Stomach (tissue), 9 donors: ENCODE measurements around the gene RIPK1. TPM values are rescaled to one million over a fixed set of nuclear protein-coding genes. Genes with fewer than 3 reads are reported as not detected.
"Not testable (repeated sequence)": the region's sequence is repeated elsewhere in the genome, so short reads cannot be mapped to it uniquely, and the experiment has no call there.

ENCODE experiments used
- DNase-seq, 2 donors: peaks; one replicate each; pipeline versions ENCODE4 v3.0.0 to v3.0.0-alpha.2; 2013 to 2019
- H3K27ac ChIP-seq, 5 donors: fragments of 200-600 bp in 4 of 5; sonication (generic) in 4 of 5; one replicate each; pipeline ENCODE4 v1.5.1; 2013 to 2019; ENCODE audit warnings: mild to moderate bottlenecking in 1 of 5, moderate library complexity in 1 of 5
- H3K27me3 ChIP-seq, 3 donors: fragments of 200-600 bp; sonication (generic); one replicate each; pipeline ENCODE4 v1.5.1; 2017 to 2019; ENCODE audit warnings: mixed run types in 1 of 3
- H3K36me3 ChIP-seq, 4 donors: fragments of 200-600 bp; sonication (generic); 1 replicate in 3 of 4; 2 replicates in 1 of 4; pipeline ENCODE4 v1.5.1; 2016 to 2019
- H3K4me1 ChIP-seq, 4 donors: fragments of 200-600 bp; sonication (generic); one replicate each; pipeline ENCODE4 v1.5.1; 2016 to 2019
- H3K4me3 ChIP-seq, 4 donors: fragments of 200-600 bp; sonication (generic) in 3 of 4; one replicate each; pipeline ENCODE4 v1.5.1; 2016 to 2019; ENCODE audit warnings: mild to moderate bottlenecking in 1 of 4
- H3K9me3 ChIP-seq, 4 donors: fragments of 200-600 bp; sonication (generic); one replicate each; pipeline ENCODE4 v1.5.1; 2016 to 2019
- EP300 ChIP-seq: sonication (generic); formaldehyde crosslinking; IDR thresholded peaks from one replicate; pipeline ENCODE4 v1.6.1; 2017; ENCODE audit warnings: antibody characterized with exemption
- POLR2A ChIP-seq, 4 donors: fragments of 450-650 bp; IDR thresholded peaks; one replicate each; pipeline ENCODE4 v1.6.1; 2016; ENCODE audit warnings: antibody characterized with exemption in 4 of 4, control low read depth in 2 of 4, mild to moderate bottlenecking in 1 of 4, moderate library complexity in 1 of 4
- POLR2AphosphoS5 ChIP-seq, 3 donors: sonication (generic); formaldehyde crosslinking; IDR thresholded peaks; one replicate each; pipeline ENCODE4 v1.6.1; 2016; ENCODE audit warnings: antibody characterized with exemption in 3 of 3
- WGBS, 5 donors: extraction: QIAGEN DNeasy Blood & Tissue Kit in 3 of 5; methylation state at CpG; one replicate each; pipeline versions ENCODE4 v1.1.5 to v1.1.7; 2013 to 2018; 5-methylcytosine and 5-hydroxymethylcytosine counted together
- intact Hi-C: fragments of 100-400 bp; cut with DNase I; formaldehyde crosslinking; loops from one replicate; pipeline ENCODE4 v1.15.1; 2023; ENCODE audit warnings: low total_unique reads
- polyA plus RNA-seq, 3 donors: library from polyadenylated mRNA; stranded (reverse); fragments of 200-250 nt; gene quantifications; one replicate each; pipeline ENCODE4 v1.2.3, GENCODE V29; 2013
- total RNA-seq, 5 donors: library from RNA; depleted of rRNA; stranded (reverse); fragments of >200 nt; gene quantifications; one replicate each; pipeline versions ENCODE4 v1.1.0 to v1.2.3, GENCODE V29; 2014 to 2016
- TF ChIP-seq, protein P1 (sequence below), 7 experiments: fragments of 450-650 bp in 4 of 7; fragments of 200-600 bp in 3 of 7; sonication (generic) in 3 of 7; IDR thresholded peaks; one replicate each; pipeline ENCODE4 v1.5.1; 2016 to 2019; ENCODE audit warnings: antibody characterized with exemption in 7 of 7, control low read depth in 2 of 7, mild to moderate bottlenecking in 1 of 7
- donor health status: healthy with polysubstance abuse.
- donor health status: Bipolar disorder and iron deficiency.
- donor health status: healthy.

The RIPK1 gene
- total and polyA plus RNA-seq, 8 donors: 4.9 to 25.5 (median 15.9) TPM

DNA sequence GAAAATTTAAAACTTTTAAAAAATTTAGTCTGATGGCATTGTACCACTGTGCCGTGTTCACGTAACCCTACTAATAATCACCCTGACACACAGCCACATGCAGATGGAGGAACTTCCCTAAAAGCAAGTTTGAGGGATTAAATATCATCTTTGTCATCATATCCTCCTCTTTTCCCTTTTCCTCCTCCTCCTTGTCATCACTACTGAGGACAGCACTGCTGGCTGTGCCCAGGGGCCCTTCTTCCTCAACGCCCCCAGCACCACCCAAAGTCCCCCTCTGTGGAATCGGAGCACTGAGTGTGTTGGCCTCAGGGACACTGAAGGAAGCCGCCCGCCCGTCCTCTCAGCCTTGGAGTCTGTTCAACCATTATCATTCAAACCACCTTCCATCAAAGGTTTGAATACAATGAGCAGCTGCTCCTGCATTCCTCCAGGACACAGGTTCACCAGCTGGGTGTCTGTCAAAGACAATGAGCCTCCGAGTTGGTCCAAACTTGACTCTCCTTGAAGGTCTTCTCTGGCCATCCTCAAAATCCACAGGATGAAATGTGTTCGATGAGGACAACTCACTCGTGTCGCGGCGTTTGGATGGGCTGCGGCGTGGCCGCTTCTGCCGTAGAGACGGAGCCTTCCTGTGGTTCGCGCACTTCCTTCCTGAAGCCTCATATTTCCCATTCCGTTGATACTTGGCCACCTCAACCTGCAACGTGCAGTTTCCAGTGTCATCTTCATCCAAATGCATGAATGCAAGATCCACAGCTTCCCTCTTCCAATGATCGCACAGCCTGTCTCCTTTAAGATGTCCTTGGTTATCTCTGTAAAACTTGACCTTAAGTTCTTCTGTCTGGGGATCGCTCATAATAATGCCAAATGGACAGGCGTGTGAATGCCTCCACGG is 45.3 kb upstream of the RIPK1 start:
- no peak for TF ChIP-seq POLR2A (IDR thresholded peaks at IDR 0.05)
- TF ChIP-seq POLR2AphosphoS5 (IDR thresholded peaks at IDR 0.05): no peak
- TF ChIP-seq, protein P1, sequence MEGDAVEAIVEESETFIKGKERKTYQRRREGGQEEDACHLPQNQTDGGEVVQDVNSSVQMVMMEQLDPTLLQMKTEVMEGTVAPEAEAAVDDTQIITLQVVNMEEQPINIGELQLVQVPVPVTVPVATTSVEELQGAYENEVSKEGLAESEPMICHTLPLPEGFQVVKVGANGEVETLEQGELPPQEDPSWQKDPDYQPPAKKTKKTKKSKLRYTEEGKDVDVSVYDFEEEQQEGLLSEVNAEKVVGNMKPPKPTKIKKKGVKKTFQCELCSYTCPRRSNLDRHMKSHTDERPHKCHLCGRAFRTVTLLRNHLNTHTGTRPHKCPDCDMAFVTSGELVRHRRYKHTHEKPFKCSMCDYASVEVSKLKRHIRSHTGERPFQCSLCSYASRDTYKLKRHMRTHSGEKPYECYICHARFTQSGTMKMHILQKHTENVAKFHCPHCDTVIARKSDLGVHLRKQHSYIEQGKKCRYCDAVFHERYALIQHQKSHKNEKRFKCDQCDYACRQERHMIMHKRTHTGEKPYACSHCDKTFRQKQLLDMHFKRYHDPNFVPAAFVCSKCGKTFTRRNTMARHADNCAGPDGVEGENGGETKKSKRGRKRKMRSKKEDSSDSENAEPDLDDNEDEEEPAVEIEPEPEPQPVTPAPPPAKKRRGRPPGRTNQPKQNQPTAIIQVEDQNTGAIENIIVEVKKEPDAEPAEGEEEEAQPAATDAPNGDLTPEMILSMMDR (IDR thresholded peaks at IDR 0.05): no peak
- TF ChIP-seq EP300: no peak
- DNase-seq: no peak
- H3K4me1 ChIP-seq: peaks cover 11 to 74% (median 25%) of the 10 kb centered on the region in 4 donors
- no peaks in the 10 kb centered on the region for H3K27me3 ChIP-seq
- no peaks in the 10 kb centered on the region for H3K9me3 ChIP-seq
- H3K4me3 ChIP-seq: peak overlapping the region; percentile 44 to 53 (median 46)
- H3K27ac ChIP-seq: peak overlapping the region; percentile 72 to 91 (median 85)
- WGBS, 5 donors: 31 to 64% (median 52%) methylated on average over 26 of the region's 26 CpGs
- intact Hi-C loops: no loop called here
- peaks cover 6 to 26% (median 20%) of the 10 kb centered on the region in 4 donors for H3K36me3 ChIP-seq

DNA sequence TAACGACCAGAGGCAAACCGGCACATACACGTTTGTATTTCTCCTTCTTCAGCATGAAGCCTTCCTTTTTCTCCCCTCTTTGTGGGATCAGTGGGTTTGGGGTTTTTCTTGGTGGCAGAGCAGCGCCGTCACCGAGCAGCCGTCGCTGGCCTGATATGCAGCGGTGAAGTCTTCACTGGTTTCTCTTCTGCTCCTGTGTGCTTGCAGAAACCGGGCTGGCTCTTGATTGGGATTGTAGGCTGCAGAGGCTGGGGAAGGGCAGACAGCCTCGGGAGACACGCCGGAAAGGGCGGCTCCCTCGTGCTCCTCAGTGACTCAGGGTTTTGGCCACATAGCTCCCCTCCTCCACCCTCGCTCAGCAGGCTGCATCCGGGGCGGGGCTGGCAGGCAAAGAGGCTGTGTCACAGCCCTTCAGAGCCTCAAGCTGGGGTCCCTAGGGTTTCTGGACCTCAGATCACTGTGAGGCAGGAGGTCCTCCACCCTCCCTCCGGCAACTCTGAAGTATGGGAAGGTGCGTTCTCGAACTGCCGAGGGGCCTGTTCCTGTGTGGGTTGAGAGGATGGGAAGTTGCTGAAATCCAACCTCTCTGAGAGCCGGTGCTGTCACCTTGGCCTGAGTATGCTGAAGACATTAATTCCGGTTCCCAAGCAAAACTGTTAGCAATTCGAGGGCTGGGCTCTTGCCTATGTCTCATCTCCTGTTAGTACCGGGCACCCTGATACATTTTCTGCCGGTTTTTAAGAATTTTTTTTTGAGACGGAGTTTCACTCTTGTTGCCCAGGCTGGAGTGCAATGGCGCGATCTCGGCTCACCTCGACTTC is 44.4 kb upstream of the RIPK1 start:
- H3K9me3 ChIP-seq: no peaks in the 10 kb centered on the region
- intact Hi-C loops: no loop called here
- H3K4me1 ChIP-seq: peaks cover 11 to 80% (median 25%) of the 10 kb centered on the region in 4 donors
- no peaks in the 10 kb centered on the region for H3K27me3 ChIP-seq
- 22 to 43% (median 33%) methylated on average over 32 of the region's 32 CpGs for WGBS, 5 donors
- H3K27ac ChIP-seq: peak overlapping the region; percentile 72 to 91 (median 85)
- TF ChIP-seq POLR2AphosphoS5 (IDR thresholded peaks at IDR 0.05) (peak; percentile 60 to 95 (median 85)), POLR2A (IDR thresholded peaks at IDR 0.05) (peak in 2 of 4 donors; percentile 23 to 45), EP300 (no peak)
- TF ChIP-seq, protein P1 (IDR thresholded peaks at IDR 0.05): peak in 1 of 7 experiments; percentile 8
- peaks cover 6 to 20% (median 16%) of the 10 kb centered on the region in 4 donors for H3K36me3 ChIP-seq
- peak overlapping the region; percentile 44 to 53 (median 46) for H3K4me3 ChIP-seq
- peak; percentile 87 to 94 for DNase-seq

DNA sequence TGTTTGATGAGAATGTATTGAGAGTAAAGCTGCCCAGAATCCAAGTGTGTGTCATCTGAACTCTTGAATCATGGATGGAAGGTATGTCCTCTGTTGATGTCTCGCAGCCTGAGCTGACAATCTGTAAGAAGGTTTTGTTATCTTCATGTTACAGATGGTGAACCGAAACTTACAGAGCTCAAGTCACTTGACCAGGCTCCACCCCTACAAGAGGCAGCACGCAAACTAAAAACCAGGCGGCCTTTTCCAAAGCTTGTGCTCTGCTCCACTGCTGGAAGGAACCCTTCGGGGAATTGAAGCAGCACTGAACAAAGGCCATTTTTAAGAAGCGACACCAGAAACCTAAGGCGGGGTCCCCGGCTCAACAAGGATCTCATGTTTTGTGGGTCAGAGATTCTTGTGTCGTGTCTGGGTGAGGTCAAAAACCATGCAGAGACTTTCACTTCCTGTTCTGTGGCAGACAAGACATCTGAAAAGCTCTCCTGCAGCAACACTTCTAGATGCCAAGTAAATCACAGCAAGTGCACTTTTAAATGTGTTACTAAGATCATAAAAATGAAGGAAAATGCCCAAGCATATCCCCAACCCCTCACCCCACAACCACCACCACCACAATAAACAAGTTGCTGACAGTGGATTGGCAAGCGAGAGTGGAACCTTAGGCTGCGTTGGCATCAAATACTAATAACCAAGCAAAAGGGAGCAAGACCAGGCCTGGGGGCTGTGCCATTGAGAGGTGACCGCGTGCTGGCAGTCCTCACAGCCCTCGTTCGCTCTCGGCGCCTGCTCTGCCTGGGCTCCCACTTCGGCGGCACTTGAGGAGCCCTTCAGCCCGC is 41.3 kb upstream of the RIPK1 start:
- Histone ChIP-seq H3K4me1 (peaks cover 11 to 55% (median 25%) of the 10 kb centered on the region in 4 donors), H3K27ac (peak overlapping the region in 2 of 5 donors; percentile 35 to 91), H3K36me3 (no peaks in the 10 kb centered on the region), H3K27me3 (no peaks in the 10 kb centered on the region), H3K4me3 (no peak overlapping the region), H3K9me3 (no peaks in the 10 kb centered on the region)
- peak in 1 of 2 donors; percentile 60 for DNase-seq
- 83 to 96% (median 91%) methylated on average over 18 to 20 of the region's 20 CpGs for WGBS, 5 donors
- TF ChIP-seq POLR2AphosphoS5 (IDR thresholded peaks at IDR 0.05): no peak
- TF ChIP-seq, protein P1 (IDR thresholded peaks at IDR 0.05): no peak
- TF ChIP-seq POLR2A (IDR thresholded peaks at IDR 0.05): no peak
- no peak for TF ChIP-seq EP300
- intact Hi-C loops: no loop called here

DNA sequence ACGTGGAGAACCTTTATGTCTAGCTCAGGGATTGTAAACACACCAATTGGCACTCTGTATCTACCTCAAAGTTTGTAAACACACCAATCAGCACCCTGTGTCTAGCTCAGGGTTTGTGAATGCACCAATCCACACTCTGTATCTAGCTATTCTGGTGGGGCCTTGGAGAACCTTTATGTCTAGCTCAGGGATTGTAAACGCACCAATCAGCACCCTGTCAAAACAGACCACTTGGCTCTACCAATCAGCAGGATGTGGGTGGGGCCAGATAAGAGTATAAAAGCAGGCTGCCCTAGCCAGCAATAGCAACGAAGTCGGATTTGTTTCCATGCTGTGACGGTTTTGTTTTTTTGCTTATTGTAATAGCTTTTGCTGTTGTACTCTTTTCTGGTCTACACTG is 40.1 kb upstream of the RIPK1 start:
- not testable (repeated sequence) for H3K4me3 ChIP-seq

More for the DNA sequence above, 40.1 kb upstream of the RIPK1 start:
- H3K36me3 ChIP-seq, DNase-seq, H3K9me3 ChIP-seq, H3K27ac ChIP-seq, H3K27me3 ChIP-seq, intact Hi-C loops: not testable (repeated sequence)
- peaks cover 11 to 44% (median 18%) of the 10 kb centered on the region in 4 donors for H3K4me1 ChIP-seq
- WGBS, 5 donors: 59 to 81% (median 70%) methylated on average over 5 of the region's 5 CpGs
